ENCODE results near the gene MAP1B. TPM values are rescaled to one million over a fixed set of nuclear protein-coding genes. Genes with fewer than 3 reads are reported as not detected.

The MAP1B gene
- polyA plus RNA-seq, 1 donor (not counting 4 experiments of a cell fraction or from before 2014, with no cell fraction given), result 3.3 TPM

GRCh38 chr5:72237879-72238278 is 130.6 kb downstream of the MAP1B start:
- Histone ChIP-seq H3K79me2 (ENCODE audit: control insufficient read depth, insufficient read depth, low read length) (peaks cover 3% of the 10 kb centered on the region), H3K9me1 (ENCODE audit: control insufficient read depth, extremely low read depth, insufficient read depth, low read length) (peaks cover under 1% of the 10 kb centered on the region), H4K20me1 (ENCODE audit: control insufficient read depth, extremely low read depth, insufficient read depth, low read length) (no peaks in the 10 kb centered on the region), H3K4me2 (ENCODE audit: control insufficient read depth, extremely low read depth, insufficient read depth, low read depth, low read length) (no peak overlapping the region), H3K9me3 (ENCODE audit: control insufficient read depth, low read depth, low read length) (no peaks in the 10 kb centered on the region), H3K9ac (ENCODE audit: control insufficient read depth, extremely low read depth, insufficient read depth, low read length) (no peak overlapping the region), H3K27me3 (ENCODE audit: control insufficient read depth, extremely low read depth, insufficient read depth, low read length) (no peaks in the 10 kb centered on the region), H3K4me3 (ENCODE audit: control insufficient read depth in 2 of 3, extremely low read depth in 1 of 3, insufficient read depth in 2 of 3, low read depth in 1 of 3, low read length in 3 of 3) (no peak overlapping the region), H3K4me1 (ENCODE audit: control insufficient read depth, extremely low read depth, insufficient read depth, low read length) (peaks cover 27% of the 10 kb centered on the region), H3K27ac (ENCODE audit: control insufficient read depth, insufficient read depth, low read length) (no peak overlapping the region), H2AFZ (ENCODE audit: control insufficient read depth, low read length) (no peak overlapping the region), H3K36me3 (ENCODE audit: control insufficient read depth in 2 of 2, extremely low read depth in 1 of 2, insufficient read depth in 2 of 2, low read length in 2 of 2) (no peaks in the 10 kb centered on the region)
- dilution Hi-C loops (cut with MboI; ENCODE audit: extremely low pct_ligation_motif_present, low sequenced_read_pairs), result no loop called here
- no peak for TF ChIP-seq EZH2 (IDR thresholded peaks at IDR 0.05; ENCODE audit: low read length)
- FAIRE-seq, result no peak
- no peak for DNase-seq (ENCODE audit: low read depth, low spot score)

- Histone ChIP-seq H3K27ac (ENCODE audit: control insufficient read depth, insufficient read depth, low read length) (no peak overlapping the region), H3K4me1 (ENCODE audit: control insufficient read depth, extremely low read depth, insufficient read depth, low read length) (peaks cover 20% of the 10 kb centered on the region), H3K9me1 (ENCODE audit: control insufficient read depth, extremely low read depth, insufficient read depth, low read length) (no peaks in the 10 kb centered on the region), H3K36me3 (ENCODE audit: control insufficient read depth in 2 of 2, extremely low read depth in 1 of 2, insufficient read depth in 2 of 2, low read length in 2 of 2) (no peaks in the 10 kb centered on the region), H3K27me3 (ENCODE audit: control insufficient read depth, extremely low read depth, insufficient read depth, low read length) (no peaks in the 10 kb centered on the region), H3K4me3 (ENCODE audit: control insufficient read depth in 2 of 3, extremely low read depth in 1 of 3, insufficient read depth in 2 of 3, low read depth in 1 of 3, low read length in 3 of 3) (no peak overlapping the region), H3K9me3 (ENCODE audit: control insufficient read depth, low read depth, low read length) (no peaks in the 10 kb centered on the region), H3K9ac (ENCODE audit: control insufficient read depth, extremely low read depth, insufficient read depth, low read length) (no peak overlapping the region), H2AFZ (ENCODE audit: control insufficient read depth, low read length) (no peak overlapping the region), H3K79me2 (ENCODE audit: control insufficient read depth, insufficient read depth, low read length) (peaks cover 3% of the 10 kb centered on the region), H3K4me2 (ENCODE audit: control insufficient read depth, extremely low read depth, insufficient read depth, low read depth, low read length) (no peak overlapping the region), H4K20me1 (ENCODE audit: control insufficient read depth, extremely low read depth, insufficient read depth, low read length) (no peaks in the 10 kb centered on the region)
- no peak for DNase-seq (ENCODE audit: low read depth, low spot score)
- dilution Hi-C loops (cut with MboI; ENCODE audit: extremely low pct_ligation_motif_present, low sequenced_read_pairs), result no loop called here
- TF ChIP-seq CTCF (optimal IDR thresholded peaks at IDR 0.05 in 1 of 3, IDR thresholded peaks at IDR 0.05 in 1 of 3, conservative IDR thresholded peaks at IDR 0.05 in 1 of 3; ENCODE audit: extremely low read depth in 1 of 3, insufficient read depth in 2 of 3, low read length in 3 of 3) (no peak), EZH2 (IDR thresholded peaks at IDR 0.05; ENCODE audit: low read length) (no peak)
- no peak for FAIRE-seq
Measured at GRCh38 chr5:72238712-72239445, 131.6 kb downstream of the MAP1B start.
